Esophagus squamous epithelium (tissue), 5 donors: ENCODE data around the gene SIN3B. TPM values are rescaled to one million over a fixed set of nuclear protein-coding genes. Genes with fewer than 3 reads are reported as not detected.
"Not testable (repeated sequence)": the region's sequence is repeated elsewhere in the genome, so short reads cannot be mapped to it uniquely, and the experiment has no call there.

Experiments
- DNase-seq: peaks from one replicate; lab custom pipeline; 2025; lab: John Stamatoyannopoulos, UW
- H3K27ac ChIP-seq, 4 donors: fragments of 200-600 bp; sonication (generic); one replicate each; pipeline ENCODE4 v1.5.1; 2016 to 2019; ENCODE audit warnings: mild to moderate bottlenecking in 1 of 4
- H3K27me3 ChIP-seq, 4 donors: fragments of 200-600 bp; sonication (generic); 1 replicate in 3 of 4; 2 replicates in 1 of 4; pipeline versions ENCODE4 v1.5.1 to v1.6.0; 2017 to 2021; ENCODE audit warnings: antibody characterized with exemption in 1 of 4
- H3K36me3 ChIP-seq, 3 donors: fragments of 200-600 bp; sonication (generic); one replicate each; pipeline ENCODE4 v1.5.1; 2016 to 2019
- H3K4me1 ChIP-seq, 3 donors: fragments of 200-600 bp; sonication (generic); one replicate each; pipeline ENCODE4 v1.5.1; 2017 to 2019
- H3K4me3 ChIP-seq, 4 donors: fragments of 200-600 bp; sonication (generic); 1 replicate in 3 of 4; 2 replicates in 1 of 4; pipeline ENCODE4 v1.5.1; 2016 to 2019; ENCODE audit warnings: mild to moderate bottlenecking in 2 of 4, moderate library complexity in 1 of 4
- H3K9me3 ChIP-seq, 3 donors: fragments of 200-600 bp; sonication (generic); one replicate each; pipeline ENCODE4 v1.5.1; 2016 to 2019
- CTCF ChIP-seq, 6 experiments: fragments of 450-650 bp in 4 of 6; fragments of 200-600 bp in 2 of 6; sonication (generic) in 2 of 6; IDR thresholded peaks; one replicate each; pipeline ENCODE4 v1.5.1; 2016 to 2019; ENCODE audit warnings: antibody characterized with exemption in 6 of 6, mild to moderate bottlenecking in 4 of 6, moderate library complexity in 4 of 6
- POLR2A ChIP-seq, 4 donors: fragments of 450-650 bp; IDR thresholded peaks; one replicate each; pipeline ENCODE4 v1.6.1; 2017; ENCODE audit warnings: antibody characterized with exemption in 4 of 4, mild to moderate bottlenecking in 4 of 4, moderate library complexity in 3 of 4
- WGBS, 2 donors: methylation state at CpG; one replicate each; pipeline ENCODE4 v1.1.5; 2018; 5-methylcytosine and 5-hydroxymethylcytosine counted together
- intact Hi-C: fragments of 100-400 bp; cut with DNase I; formaldehyde crosslinking; loops from one replicate; pipeline ENCODE4 v1.15.0; 2022
- total RNA-seq, 4 donors: library from RNA; depleted of rRNA; stranded (reverse); fragments of >200 nt; gene quantifications; one replicate each; pipeline ENCODE4 v1.1.0, GENCODE V29; 2016
- donor health status: DM: yes; HTN: yes; CAD: no.

SIN3B gene
- total RNA-seq, 4 donors from 2014 or later: 11.2 to 34.7 (median 28.5) TPM

GRCh38 chr19:16872728-16873127 lies 43.5 kb downstream of the SIN3B start:
- Histone ChIP-seq H3K4me3 (no peak overlapping the region), H3K4me1 (peaks cover 0 to 12% (median 0%) of the 10 kb centered on the region in 3 donors), H3K36me3 (peaks cover 37 to 83% (median 52%) of the 10 kb centered on the region in 3 donors), H3K9me3 (no peaks in the 10 kb centered on the region), H3K27me3 (no peaks in the 10 kb centered on the region), H3K27ac (peak overlapping the region in 2 of 4 donors; percentile 30 to 63)
- intact Hi-C loops: no loop called here
- TF ChIP-seq CTCF (IDR thresholded peaks at IDR 0.05) (no peak), POLR2A (IDR thresholded peaks at IDR 0.05) (no peak)
- 98% methylated on average over 6 of the region's 21 CpGs; no CpG with 5 or more reads in 1 of the 2 donors for WGBS, 2 donors
- no peak for DNase-seq

- Histone ChIP-seq H3K4me1 (peaks cover 0 to 12% (median 0%) of the 10 kb centered on the region in 3 donors), H3K27me3 (no peaks in the 10 kb centered on the region), H3K9me3 (no peaks in the 10 kb centered on the region), H3K36me3 (peaks cover 45 to 83% (median 52%) of the 10 kb centered on the region in 3 donors), H3K27ac (no peak overlapping the region), H3K4me3 (no peak overlapping the region)
- TF ChIP-seq CTCF (IDR thresholded peaks at IDR 0.05) (no peak), POLR2A (IDR thresholded peaks at IDR 0.05) (no peak)
- WGBS, 2 donors: 76 to 88% methylated on average over 2 to 3 of the region's 3 CpGs
- intact Hi-C loops: no loop called here
- DNase-seq: no peak
Observed at GRCh38 chr19:16873594-16873993, 44.4 kb downstream of the SIN3B start.

- no peaks in the 10 kb centered on the region for H3K9me3 ChIP-seq
- H3K27ac ChIP-seq: no peak overlapping the region
- peaks cover 50 to 83% (median 54%) of the 10 kb centered on the region in 3 donors for H3K36me3 ChIP-seq
- no peak overlapping the region for H3K4me3 ChIP-seq
- intact Hi-C loops: no loop called here
- WGBS, 2 donors: 36 to 73% methylated on average over 1 of the region's 1 CpG
- no peaks in the 10 kb centered on the region for H3K27me3 ChIP-seq
- peaks cover 0 to 12% (median 0%) of the 10 kb centered on the region in 3 donors for H3K4me1 ChIP-seq
- no peak for DNase-seq
- no peak for TF ChIP-seq POLR2A (IDR thresholded peaks at IDR 0.05)
- TF ChIP-seq CTCF (IDR thresholded peaks at IDR 0.05): no peak
Observed at GRCh38 chr19:16874250-16874977, 45.2 kb downstream of the SIN3B start.

- DNase-seq, intact Hi-C loops, H3K27ac ChIP-seq, H3K4me3 ChIP-seq, H3K27me3 ChIP-seq, H3K9me3 ChIP-seq: not testable (repeated sequence)
- Histone ChIP-seq H3K4me1 (peaks cover 0 to 12% (median 0%) of the 10 kb centered on the region in 3 donors), H3K36me3 (peaks cover 46 to 83% (median 55%) of the 10 kb centered on the region in 3 donors)
Observed at GRCh38 chr19:16874978-16875299, 45.7 kb downstream of the SIN3B start.

- peak overlapping the region in 1 of 4 donors; percentile 28 for H3K27ac ChIP-seq
- 87 to 94% methylated on average over 3 to 11 of the region's 39 CpGs for WGBS, 2 donors
- no peak for DNase-seq
Observed at GRCh38 chr19:16875584-16876555, 46.7 kb downstream of the SIN3B start.

More at GRCh38 chr19:16875584-16876555, 46.7 kb downstream of the SIN3B start:
- Histone ChIP-seq H3K4me1 (peaks cover 0 to 12% (median 0%) of the 10 kb centered on the region in 3 donors), H3K9me3 (peaks cover 0 to 2% (median 2%) of the 10 kb centered on the region in 3 donors), H3K27me3 (no peaks in the 10 kb centered on the region), H3K36me3 (peaks cover 44 to 81% (median 48%) of the 10 kb centered on the region in 3 donors), H3K4me3 (no peak overlapping the region)
- intact Hi-C loops: no loop called here
- no peak for TF ChIP-seq CTCF (IDR thresholded peaks at IDR 0.05)
- TF ChIP-seq POLR2A (IDR thresholded peaks at IDR 0.05): no peak
